Left renal cortex interstitium (tissue), 4 donors: ENCODE results near the gene SLC15A4. TPM values are rescaled to one million over a fixed set of nuclear protein-coding genes. Genes with fewer than 3 reads are reported as not detected.
"Not testable (repeated sequence)": the region's sequence is repeated elsewhere in the genome, so short reads cannot be mapped to it uniquely, and the experiment has no call there.

Experiments
- DNase-seq, 4 donors: peaks; one replicate each; pipeline ENCODE4 v3.0.0-alpha.2; 2013; ENCODE audit warnings: low read depth in 4 of 4, low spot score in 2 of 4, missing footprints in 1 of 4
- polyA plus RNA-seq, 4 donors: library from polyadenylated mRNA; unstranded; fragments of 120-200 nt; gene quantifications; one replicate each; pipeline ENCODE4 v1.2.1, GENCODE V29; 2013; ENCODE audit not compliant: insufficient read length in 4 of 4

SLC15A4 gene
- polyA plus RNA-seq, 4 donors, result 26.2 to 35.3 (median 30.6) TPM

GRCh38 chr12:128815779-128816642 is 7.7 kb downstream of the SLC15A4 start:
- DNase-seq, result no peak

DNA sequence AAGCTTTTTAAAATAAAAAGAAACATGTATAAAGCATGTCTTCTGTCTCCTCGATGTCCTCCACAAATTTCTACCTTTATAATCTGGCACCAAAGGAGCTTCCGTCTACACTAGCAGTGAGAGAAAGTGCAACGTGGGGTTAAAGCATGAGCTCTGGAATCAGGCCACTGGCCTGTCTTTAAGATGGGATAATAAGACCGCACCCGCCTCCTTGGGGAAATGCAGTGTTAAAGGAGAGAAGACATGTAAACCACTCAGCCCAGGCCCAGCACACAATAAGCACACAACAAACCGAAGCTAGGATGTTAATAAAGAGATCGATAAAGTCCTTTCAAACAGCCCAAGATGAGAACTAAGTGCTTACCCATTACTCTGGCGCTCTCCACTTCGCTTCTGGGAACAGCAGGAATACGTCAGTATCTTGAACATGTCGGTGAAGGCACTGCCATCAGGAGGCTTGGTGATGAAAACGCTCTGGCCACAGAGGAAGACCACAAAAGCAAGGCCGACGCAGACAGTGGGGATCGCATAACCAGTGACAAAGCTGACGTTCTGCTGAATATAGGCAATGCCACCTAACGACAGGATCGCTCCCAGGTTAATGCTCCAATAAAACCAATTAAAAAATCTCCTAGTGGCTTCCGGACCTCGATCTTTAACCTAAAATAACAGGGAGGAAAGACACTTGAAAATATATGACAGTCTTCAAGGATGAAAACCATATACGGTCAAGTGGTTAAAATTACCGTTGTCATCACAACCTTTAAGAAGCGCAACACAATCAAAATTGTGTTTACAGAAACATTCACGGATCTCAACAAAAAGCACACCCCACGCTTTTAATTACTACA is 9.1 kb downstream of the SLC15A4 start:
- no peak for DNase-seq

DNA sequence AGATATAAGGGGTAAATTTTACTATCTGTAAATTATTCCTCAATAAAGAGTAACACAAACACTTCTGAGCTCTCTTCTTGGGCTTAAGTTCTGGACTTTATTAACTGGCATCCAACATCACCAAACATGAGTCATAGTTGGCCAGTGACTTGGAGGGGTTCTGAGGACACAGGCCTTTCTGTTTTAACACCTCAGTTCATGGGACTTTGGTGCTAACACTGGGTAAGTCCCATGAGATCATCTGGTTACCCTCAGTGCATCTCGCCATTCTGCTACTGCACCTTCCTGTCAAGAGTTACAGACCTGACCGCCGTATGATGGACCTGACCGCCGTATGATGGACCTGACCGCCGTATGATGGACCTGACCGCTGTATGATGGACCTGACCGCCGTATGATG is 9.9 kb downstream of the SLC15A4 start:
- no peak for DNase-seq

- DNase-seq, result no peak
Measured at GRCh38 chr12:128813392-128813791, 10.4 kb downstream of the SLC15A4 start.

DNA sequence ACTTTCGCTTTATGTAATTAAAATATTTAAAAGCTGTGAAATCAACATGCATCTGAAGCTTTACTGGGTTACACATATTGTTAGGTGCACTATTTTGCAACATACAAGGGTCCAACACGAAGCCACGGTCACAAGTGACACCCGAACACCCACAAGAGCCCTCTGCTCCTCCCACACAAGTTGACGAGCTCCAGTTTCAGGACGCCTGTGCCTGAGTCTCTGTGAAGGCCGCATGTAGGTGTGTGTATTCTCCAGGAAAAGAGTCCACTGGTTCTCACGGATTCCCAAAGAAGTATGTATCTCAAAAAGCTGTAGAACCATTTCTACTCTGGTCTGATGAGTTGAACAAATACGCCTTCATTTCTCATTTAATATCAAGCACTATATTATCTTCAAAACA is 12.0 kb downstream of the SLC15A4 start:
- DNase-seq, result no peak

DNA sequence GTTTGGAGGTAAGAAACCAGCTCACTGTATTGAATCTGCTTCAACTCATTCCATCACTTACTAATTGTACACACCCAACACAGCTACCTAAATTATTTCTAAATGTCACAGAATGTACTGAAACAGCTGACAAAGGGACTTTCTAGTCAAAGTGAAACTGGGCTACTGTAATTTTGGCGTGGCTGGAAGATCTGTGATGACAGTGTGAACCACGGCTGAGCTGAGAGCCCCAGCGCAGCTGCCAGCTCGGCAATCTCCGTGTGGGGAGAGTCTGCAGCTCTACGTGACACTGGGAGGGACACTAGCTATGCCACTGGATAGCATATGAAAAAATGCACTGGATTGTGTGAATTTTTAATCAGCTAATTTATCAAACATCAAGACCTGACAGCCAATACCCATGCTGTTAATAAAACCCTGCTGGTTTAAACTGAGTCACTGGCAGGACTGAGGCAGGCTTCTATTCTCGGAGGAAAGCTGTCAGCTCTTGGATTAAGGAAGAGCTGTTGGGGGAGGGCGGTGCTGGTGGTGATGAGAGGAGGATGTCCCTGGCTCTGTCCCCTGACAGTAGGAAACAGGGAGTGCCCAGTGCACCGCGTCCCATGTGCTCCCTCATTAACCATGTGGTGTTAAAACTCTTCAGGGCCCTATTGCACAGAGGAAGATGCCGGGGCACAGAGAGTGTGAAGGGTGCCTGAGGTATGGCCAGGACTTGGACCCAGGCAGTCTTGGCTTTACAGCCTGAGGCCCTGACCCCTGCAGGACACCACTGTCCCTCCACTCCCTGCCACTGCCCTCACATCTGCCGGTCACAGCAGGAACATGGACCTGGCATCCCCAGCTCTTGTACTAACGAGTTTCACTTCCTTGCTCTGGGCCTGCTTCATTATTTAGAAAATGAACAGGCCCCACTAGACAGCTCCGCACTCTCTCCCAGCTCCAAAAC is 13.3 kb downstream of the SLC15A4 start:
- DNase-seq, result no peak

DNA sequence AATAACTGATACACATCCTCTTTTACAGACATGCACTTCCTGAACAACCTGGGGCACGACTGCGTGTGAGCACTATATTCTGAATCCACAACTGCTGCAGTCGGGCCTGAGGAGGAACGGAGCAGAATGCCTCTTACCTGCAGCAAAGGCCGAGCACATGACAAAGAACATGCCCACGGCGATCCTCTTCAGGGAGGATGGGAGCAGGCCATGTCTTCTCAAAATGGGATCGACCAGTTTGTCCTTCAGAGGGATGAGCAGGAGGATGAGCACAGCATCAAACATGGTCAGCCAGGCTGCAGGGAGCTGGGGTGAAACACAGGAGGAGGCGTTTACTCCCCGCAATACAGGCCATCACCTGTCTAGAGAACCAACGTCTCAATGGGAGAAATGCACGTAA is 15.1 kb downstream of the SLC15A4 start:
- DNase-seq, result no peak

GRCh38 chr12:128807161-128807724 is 16.5 kb downstream of the SLC15A4 start:
- DNase-seq, result no peak

- no peak for DNase-seq
Measured at GRCh38 chr12:128806573-128806972, 17.2 kb downstream of the SLC15A4 start.

DNA sequence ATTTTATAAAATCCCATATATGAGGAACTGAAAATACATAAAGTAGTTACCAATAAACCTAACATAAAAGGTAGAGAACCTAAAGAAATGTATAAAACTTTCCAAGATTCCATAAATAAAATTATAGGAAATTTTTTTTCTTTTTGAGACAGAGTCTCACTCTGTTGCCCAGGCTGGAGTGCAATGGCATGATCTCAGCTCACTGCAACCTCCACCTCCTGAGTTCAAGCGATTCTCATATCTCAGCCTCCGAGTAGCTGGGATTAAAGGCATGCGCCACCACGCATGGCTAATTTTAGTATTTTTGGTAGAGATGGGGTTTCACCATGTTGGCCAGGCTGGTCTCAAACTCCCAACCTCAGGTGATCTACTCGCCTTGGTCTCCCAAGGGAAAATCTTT is 18.4 kb downstream of the SLC15A4 start:
- not testable (repeated sequence) for DNase-seq

DNA sequence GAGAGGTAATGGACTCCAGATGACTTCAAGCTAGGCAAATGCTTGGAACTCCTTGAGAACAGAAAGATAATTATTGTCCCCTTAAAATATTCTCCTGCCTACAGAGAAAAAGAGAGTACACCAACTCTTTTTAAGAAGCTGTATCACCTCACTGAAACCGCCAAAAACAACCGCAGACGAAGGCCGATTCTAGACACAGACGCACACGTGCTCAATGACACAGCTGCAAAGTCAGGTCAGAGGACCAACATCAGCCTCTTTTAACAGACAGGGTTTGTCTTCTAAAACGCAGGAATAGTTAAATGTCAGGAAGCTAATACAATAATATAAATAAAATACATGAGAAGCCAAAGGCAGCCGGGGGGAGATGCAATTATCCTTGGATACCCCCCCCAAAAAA is 19.0 kb downstream of the SLC15A4 start:
- no peak for DNase-seq

DNA sequence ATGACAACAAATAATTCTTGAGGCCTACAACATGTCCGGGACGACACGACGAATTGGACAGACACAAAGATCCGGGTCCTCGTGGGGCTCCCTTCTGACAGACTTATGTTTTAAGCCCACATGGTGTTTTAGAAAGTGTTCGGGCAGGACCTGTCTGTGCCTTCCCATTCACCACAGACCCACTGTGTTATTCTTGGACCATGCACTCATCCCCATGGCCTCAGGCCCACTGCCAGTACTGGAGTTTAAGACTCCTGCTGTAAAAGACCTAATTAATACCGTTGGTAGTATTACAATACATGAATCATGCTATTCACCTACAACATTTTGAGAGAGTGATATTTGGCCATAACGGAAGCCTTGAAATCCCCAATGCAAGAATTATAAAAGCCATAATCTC is 20.0 kb downstream of the SLC15A4 start:
- DNase-seq, result no peak

- no peak for DNase-seq
Measured at GRCh38 chr12:128802756-128803155, 21.0 kb downstream of the SLC15A4 start.

DNA sequence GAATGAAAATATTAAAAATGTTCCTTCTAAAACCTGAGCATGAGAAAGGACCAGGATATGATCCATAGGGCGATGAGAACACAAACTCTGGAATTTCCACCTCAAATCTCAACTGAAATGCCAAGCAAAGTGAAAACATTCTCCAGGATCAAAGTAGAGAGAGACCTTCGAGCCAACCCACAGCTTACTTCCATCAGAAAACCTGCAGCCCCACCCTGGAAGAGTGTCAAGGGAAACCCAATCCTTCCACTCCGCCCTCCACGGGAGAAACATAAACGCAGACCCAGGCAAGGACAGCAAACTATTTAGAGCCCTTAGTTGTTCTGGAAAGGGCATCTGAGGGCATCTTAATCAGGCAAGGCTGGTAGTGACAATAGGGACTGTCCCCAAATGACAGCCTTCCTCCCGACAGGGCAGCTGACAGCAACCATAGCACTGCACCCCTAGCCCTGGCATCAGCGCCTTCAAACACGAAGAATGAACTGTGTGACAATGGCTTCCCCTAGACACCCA is 21.8 kb downstream of the SLC15A4 start:
- DNase-seq, result no peak

DNA sequence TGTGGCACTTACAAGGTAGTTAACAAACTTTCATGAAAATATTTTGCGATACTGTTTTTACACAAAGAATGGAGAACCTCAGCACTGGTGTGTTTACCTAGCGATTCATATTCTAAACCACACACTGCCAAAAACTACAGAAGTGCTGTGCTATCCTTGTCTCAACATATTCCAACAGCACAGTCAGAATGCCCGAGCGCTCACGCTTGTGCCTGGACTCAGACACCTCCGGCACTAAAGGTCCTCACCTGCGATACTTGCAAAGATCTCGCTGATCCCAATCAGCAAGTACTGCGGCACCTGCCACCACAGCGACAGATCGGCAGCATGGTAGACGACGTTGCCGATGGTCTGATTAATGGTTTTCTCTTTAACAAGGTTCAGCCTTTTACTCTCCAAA is 23.2 kb downstream of the SLC15A4 start:
- no peak for DNase-seq

DNA sequence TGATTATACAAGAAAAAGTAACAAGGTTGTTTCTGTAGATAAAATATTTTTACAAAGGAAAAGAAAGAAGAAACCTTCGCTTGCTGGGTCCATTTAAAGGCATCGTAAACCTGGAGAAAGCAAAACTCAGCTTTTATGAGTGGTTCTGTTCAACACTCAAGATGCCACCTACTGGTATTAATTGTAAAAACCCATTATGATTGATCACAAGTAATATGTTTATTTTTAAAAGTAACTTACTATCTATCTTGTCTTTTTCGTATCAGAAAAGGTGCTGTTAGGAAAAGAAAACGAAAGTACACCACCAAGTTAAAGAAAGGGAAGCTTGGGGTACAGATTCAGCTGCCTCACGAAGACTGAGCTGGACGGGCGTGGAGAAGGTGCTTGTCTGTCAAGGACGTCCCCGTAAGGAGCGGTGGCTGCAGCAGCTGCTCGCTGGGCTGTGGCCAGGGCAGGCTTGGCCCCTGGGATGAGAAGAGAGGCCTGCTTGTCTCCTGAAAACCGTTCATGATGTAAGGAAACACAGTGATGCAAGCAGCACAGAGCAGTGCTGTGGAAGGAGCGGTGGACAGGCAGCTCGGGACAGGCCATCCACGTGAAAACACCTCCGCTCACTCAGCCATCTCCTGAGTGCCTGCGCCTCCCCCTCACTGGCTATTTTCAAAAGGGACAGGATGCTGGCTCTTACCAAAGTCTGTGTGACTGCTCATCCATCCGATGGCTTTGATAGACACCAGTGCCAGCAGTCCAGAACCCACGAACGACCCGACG is 25.0 kb downstream of the SLC15A4 start:
- DNase-seq, result no peak

GRCh38 chr12:128797119-128798118 is 26.3 kb downstream of the SLC15A4 start:
- no peak for DNase-seq
